Left renal pelvis (tissue), 4 donors: ENCODE results near the gene CD59. TPM values are rescaled to one million over a fixed set of nuclear protein-coding genes. Genes with fewer than 3 reads are reported as not detected.
"Not testable (repeated sequence)": the region's sequence is repeated elsewhere in the genome, so short reads cannot be mapped to it uniquely, and the experiment has no call there.

Source experiments
- DNase-seq, 4 donors: peaks; one replicate each; pipeline ENCODE4 v3.0.0-alpha.2; 2013; ENCODE audit warnings: low read depth in 4 of 4, low spot score in 3 of 4
- polyA plus RNA-seq, 4 donors: library from polyadenylated mRNA; unstranded; fragments of 120-200 nt; gene quantifications; one replicate each; pipeline ENCODE4 v1.2.1, GENCODE V29; 2013; ENCODE audit not compliant: insufficient read length in 4 of 4

Gene CD59
- polyA plus RNA-seq, 4 donors: 219 to 324 (median 279) TPM

GRCh38 chr11:33696931-33697638 is 39.1 kb downstream of the CD59 start:
- no peak for DNase-seq

DNA sequence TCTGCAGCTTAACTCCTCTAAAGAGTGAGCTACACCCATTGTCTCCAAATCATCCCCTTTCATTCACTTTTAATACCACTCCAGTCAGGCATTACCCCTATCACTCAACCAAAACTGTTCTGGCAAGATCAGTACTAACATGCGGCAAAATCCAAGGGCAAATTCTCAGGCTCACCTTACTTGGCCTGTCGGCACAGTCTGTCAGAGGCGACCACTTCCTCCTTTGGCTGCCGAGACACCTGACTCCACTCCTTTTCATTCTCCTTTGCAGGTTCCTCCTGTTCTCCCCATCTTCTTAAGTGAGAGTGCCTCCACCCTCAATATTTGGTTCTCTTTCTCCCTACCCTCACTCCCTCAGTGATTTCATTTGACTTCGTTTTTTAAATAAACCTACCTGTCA is 39.8 kb downstream of the CD59 start:
- no peak for DNase-seq

DNA sequence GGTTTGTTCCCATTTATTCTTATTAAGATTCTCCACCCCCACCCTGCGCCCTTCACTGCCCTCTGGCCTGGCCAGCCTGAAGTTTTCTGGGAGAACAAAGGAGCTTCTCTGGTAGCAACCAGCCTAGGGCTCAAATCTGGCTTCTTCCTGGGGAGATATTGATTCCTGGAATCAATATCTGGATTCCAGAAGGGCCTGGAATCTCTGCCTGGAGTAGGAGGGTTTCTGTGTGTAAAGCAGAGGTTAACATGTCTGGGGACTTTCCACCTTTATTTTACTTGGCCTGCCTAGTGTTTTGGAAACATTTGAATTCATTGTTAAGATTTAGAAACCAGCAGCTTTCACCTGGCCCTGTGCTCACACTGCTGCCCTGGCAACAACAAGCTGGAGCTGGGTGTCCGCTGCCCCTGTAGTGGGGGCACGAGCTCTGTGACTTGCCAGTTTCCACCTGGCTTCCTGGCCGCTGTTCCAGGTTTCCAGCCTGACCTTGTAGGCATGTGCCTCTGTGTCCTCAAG is 41.1 kb downstream of the CD59 start:
- no peak for DNase-seq

DNA sequence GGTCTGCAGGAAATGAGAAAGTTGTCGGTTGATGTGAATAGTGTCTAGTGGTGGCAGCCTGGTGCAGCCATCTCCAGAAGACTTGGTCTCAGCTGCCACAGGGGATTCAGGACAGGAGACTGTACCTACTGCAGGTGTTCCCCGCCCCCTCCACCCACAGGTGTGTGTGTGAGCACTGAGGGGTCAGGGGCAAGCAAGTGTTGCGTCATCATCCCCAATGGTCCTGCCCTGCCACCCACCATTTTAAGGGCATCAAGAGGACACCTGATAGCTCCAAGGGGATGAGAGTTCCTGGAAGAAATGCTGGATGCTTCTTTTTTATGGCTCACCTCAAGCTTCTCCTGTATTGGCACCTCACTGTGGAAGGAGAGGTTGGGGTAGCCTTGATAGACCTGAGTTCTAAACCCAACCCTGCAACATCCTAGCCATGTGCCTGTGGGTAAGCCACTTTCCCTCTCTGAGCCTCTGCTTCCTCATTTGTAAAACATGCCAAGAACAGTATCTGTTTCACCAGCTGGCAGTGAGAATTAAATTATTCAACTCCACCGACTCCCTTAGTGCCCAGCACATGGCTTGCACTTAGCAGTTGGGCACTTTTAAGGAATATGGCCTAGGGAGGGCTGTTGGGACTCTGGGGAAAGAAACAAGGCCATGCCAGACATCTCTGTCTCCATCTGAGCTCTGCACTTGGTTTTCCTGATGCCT is 41.7 kb downstream of the CD59 start:
- no peak for DNase-seq

- DNase-seq: no peak
Observed at GRCh38 chr11:33692541-33692940, 43.7 kb downstream of the CD59 start.

- DNase-seq: no peak
Observed at GRCh38 chr11:33692013-33692504, 44.2 kb downstream of the CD59 start.

DNA sequence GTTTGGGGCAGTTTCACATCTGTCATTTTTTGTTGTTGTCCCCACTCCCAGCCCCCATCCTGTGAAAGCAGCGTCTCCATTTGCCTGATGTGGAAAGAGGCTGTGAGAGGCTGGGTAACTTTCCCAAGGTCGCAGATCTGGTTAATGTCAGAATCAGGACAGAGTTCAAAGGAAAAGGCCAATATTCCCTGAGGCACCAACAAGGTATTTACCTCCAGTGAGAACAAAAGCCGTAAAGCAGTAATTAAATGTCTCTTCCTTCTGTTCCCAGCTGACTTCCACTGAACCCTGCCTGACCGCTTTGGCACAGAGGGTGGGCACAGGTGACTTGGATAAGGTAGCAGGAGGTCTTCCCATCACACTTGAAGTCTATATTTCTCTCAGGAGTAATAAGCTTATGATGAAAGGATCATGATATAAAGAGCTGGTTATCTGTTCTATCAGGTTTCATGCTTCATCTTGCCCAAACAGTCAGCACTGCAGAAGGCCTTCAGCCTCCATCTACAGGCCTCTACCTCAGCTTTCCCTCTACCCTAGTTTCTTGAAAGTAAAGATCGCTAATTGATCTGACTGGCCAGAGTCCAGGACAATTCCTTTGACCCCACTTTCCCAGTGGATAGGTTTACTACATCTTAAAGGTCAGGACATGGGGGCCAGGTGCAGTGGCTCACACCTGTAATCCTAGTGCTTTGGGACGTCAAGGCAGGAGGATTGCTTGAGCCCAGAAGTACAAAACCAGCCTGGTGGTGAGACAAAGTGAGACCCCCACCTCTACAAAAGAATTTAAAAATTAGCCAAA is 45.0 kb downstream of the CD59 start:
- DNase-seq: no peak

DNA sequence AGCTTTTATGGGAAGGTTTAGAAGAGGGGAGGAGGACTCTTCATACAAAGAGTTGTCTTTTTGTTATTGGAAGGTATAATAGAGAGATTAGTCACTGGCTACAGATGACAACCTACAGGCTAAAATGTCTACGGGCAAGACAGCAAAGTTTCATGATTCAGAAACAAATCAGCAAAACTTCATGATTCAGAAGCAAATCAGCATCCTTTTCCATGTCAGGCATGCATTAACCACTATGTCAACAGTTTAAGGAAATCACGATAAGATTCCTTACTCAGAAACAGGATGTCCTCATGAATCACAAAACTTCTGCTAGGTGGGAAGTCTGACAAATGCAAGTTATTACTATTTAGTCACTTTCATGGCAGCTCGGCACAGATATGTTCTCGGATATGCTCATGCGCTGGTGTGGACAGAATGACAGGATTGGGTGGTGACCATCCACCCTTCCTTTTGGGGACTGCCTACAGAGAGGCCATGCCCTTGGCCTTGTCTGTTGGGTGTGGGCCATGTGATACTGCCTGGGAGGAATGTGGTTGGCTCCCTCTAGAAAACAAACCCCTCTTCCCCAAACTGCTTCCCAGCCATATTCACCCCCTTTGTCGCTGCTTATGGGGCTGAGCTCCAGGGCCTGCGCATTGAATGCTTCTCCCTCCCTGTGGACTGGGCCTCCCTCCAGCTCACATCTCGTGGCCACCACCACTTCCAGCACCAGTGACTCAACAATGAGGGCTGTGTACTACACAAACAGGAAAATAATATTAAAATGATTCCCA is 45.7 kb downstream of the CD59 start:
- no peak for DNase-seq

DNA sequence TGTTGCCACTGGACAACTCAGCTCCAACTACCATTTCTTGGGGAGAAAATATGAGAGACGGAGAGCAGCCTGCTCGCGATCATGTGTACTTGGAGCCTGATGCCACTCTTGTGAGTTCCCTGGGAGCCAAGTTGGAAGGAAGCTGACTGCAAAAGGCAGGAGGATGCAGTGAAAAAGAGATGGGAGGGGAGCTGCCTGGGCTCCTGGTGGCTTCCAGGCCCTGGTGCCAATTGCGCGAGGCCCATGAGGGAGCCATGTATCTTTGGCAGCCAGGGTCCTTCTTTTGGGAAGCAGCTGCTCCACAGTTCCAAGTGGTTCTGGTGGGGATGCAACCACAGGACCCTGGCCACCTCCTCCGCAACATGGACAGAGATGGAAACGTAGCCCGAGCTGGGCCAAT is 46.7 kb downstream of the CD59 start:
- no peak for DNase-seq

GRCh38 chr11:33689085-33689484 is 47.1 kb downstream of the CD59 start:
- no peak for DNase-seq

DNA sequence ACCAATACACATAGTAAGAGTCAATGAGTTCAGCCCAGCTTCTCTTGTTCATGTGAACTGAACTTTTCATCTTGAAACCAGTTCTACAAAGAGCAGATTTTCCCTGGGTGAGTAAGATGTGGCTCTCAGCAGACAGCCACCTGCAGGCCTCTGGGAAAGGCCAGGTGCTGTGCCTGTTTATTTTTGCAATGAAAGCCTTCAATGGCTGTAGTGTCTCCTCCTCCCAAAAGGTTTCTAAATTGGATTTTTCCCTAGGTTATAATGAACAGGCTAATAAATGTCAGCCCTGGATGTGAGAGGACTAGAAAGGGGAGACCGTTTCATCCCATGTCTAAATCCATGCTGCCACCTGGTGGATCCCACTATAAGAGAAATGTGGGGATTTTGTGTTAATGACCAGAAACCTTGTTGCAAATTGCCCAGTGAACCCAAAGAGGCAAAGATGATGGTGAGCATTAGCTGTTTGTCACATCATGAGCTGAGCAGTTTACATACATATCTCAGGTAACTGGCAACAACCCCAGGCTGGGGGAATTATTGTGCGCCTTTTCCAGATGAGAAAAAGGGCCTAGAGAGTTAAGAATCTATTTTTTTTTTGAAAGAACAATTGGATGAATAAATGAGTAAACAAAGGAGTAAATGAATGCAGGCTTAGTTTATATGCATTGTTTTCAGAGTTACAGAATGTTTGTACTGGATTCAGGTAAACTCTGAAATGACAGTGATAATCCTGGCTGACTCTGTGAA is 48.3 kb downstream of the CD59 start:
- DNase-seq: no peak

- no peak for DNase-seq
Observed at GRCh38 chr11:33685082-33685481, 51.1 kb downstream of the CD59 start.

DNA sequence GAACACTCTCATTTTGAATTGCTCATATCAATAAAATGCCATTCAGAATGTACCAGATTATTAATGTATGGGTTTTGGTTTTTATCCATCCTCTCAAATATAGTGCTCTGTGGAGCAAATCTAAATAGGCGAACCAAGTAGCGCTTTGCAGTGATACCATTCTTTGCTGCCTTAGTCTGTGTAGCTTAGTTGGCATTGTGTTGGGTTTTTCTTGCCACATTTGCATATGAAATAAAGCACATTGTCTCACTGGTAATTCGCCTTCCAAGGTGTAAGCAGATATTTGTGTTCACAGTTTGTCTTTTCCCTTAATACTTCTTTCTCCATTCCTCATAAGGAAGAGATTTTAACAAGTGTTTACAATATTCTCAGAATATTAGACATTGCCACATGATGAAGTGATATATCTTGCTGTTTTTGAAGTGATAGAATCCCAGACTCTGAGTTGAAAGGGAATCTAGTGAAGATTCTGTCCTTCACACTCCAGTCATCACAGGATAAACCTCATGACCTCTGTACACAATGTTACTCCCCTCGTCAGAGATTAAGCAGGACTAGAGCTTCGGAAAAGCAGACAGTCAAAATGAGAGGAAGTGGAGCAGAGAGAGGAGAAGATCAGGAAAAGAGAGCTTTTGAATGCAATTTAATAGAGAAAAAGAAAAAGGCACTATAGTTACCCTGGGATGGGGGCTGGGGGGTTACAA is 52.1 kb downstream of the CD59 start:
- DNase-seq: no peak

GRCh38 chr11:33682446-33682845 is 53.8 kb downstream of the CD59 start:
- DNase-seq: no peak

- no peak for DNase-seq
Observed at GRCh38 chr11:33682019-33682418, 54.2 kb downstream of the CD59 start.

- not testable (repeated sequence) for DNase-seq
Observed at GRCh38 chr11:33678616-33679015, 57.6 kb downstream of the CD59 start.

DNA sequence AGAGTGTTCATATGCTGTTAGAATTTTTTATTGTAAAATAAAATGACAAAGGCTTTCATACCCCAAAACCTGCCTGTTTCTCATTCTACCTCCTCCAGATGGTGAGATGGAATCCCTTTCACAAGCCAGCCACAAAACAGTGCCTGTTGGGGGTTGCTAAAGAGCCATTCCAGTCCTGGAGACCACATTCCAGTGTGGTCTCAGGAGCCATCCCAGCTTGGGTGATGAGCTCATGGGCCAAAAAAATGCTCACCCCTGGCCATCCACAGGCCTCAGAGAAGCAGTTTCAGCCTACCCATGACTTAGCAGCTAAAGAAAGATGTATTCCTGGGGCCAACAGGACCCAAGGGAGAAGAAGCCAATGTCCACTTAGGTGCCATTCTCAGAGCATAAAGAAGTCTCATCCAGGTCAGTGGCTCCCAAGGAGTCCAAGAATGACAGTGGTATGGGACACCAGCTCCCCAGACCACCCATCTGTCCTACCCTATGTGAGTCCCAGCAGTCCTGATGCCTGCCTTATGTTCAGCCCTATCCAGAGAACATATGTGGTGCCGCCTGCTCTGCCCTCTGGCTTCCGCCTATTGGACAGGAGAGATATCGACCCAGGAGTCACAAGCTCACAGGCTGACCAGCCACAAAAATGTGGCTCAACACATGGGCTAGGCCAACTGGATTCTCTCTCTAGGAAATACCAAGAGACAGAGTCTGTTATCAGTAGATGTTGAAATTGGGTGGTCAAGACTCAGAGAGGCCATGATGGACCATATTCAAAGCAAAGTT is 62.0 kb downstream of the CD59 start:
- no peak for DNase-seq

DNA sequence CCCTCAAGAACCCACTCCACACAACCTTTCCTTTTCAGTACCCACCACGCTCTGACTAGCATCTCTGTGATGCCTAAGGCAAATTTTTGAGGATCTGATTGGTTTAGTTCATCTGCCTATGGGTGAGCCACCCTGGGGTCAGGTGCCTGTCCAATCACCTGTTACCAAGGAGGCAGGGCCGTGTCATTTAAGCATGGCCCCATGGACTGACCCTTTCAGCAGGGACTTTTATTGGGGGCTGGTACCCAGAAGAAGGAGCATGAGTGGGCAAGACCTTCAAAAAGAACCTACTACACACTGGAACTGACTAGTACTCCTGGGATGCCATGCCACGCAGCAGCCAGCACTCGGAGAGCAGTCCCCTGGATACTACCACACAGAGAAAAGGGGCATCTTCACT is 64.0 kb downstream of the CD59 start:
- no peak for DNase-seq
